Femur (tissue), 1 donor: ENCODE results near the gene CDC42EP1.

ENCODE experiments used
- DNase-seq: peaks from one replicate; pipeline ENCODE4 v3.0.0-alpha.2; 2017

The CDC42EP1 gene

GRCh38 chr22:37561212-37562048, 1.1 kb downstream of the CDC42EP1 start:
- DNase-seq: peak; percentile 95

GRCh38 chr22:37562049-37562875, 2.0 kb downstream of the CDC42EP1 start:
- DNase-seq: no peak

- no peak for DNase-seq
These were observed 3.1 kb downstream of the CDC42EP1 start for GRCh38 chr22:37563153-37564081.

- no peak for DNase-seq
These were observed 3.9 kb downstream of the CDC42EP1 start for GRCh38 chr22:37564111-37564711.

GRCh38 chr22:37565830-37566229, 5.5 kb downstream of the CDC42EP1 start:
- no peak for DNase-seq

GRCh38 chr22:37566329-37566837, 6.1 kb downstream of the CDC42EP1 start:
- no peak for DNase-seq

- DNase-seq: peak; percentile 83
These were observed 6.9 kb downstream of the CDC42EP1 start for GRCh38 chr22:37566903-37567798.

GRCh38 chr22:37568012-37568411, 7.7 kb downstream of the CDC42EP1 start:
- no peak for DNase-seq

GRCh38 chr22:37568448-37569008, 8.2 kb downstream of the CDC42EP1 start:
- no peak for DNase-seq

GRCh38 chr22:37569009-37569920, 9.0 kb downstream of the CDC42EP1 start:
- no peak for DNase-seq

- DNase-seq: no peak
These were observed 9.8 kb downstream of the CDC42EP1 start for GRCh38 chr22:37569921-37570660.

- DNase-seq: no peak
These were observed 10.3 kb downstream of the CDC42EP1 start for GRCh38 chr22:37570661-37570976.

- no peak for DNase-seq
These were observed 11.1 kb downstream of the CDC42EP1 start for GRCh38 chr22:37571258-37571991.

GRCh38 chr22:37571992-37572373, 11.7 kb downstream of the CDC42EP1 start:
- no peak for DNase-seq

- no peak for DNase-seq
These were observed 15.3 kb downstream of the CDC42EP1 start for GRCh38 chr22:37575490-37576003.

GRCh38 chr22:37578002-37578401, 17.7 kb downstream of the CDC42EP1 start:
- no peak for DNase-seq

GRCh38 chr22:37581504-37581903, 21.2 kb downstream of the CDC42EP1 start:
- peak; percentile 87 for DNase-seq

GRCh38 chr22:37582526-37582925, 22.2 kb downstream of the CDC42EP1 start:
- no peak for DNase-seq
